ENCODE measurements around the gene KLF16. TPM values are rescaled to one million over a fixed set of nuclear protein-coding genes. Genes with fewer than 3 reads are reported as not detected.
A peak's percentile ranks its signal among the peaks of the same experiment; 100 is the strongest.

Gene KLF16
- total and polyA plus RNA-seq, 4 experiments from 2014 or later = 0.39 to 19.3 (median 9.6) TPM

GRCh38 chr19:1853295-1854038 lies 9.9 kb downstream of the KLF16 start:
- peak; percentile 75 to 84 (median 77) for DNase-seq
- ChIA-PET CTCF (ENCODE audit: partially characterized antibody) (interaction anchor here (0.6 to 1.2 kb wide), 3 partner anchors 11 to 44 kb away, joined by 3 read pairs; no protein-coding TSS in a partner anchor), POLR2A (ENCODE audit: partially characterized antibody) (interaction anchor here (0.9 to 1.2 kb wide), 2 partner anchors 11 to 232 kb away, joined by 3 read pairs; no protein-coding TSS in a partner anchor)
- H3K4me1 Mint-ChIP-seq = peaks cover 29 to 70% (median 46%) of the 10 kb centered on the region in 4 donors
- H3K4me3 Mint-ChIP-seq = peak overlapping the region; percentile 73 to 93 (median 80)
- H3K27me3 Mint-ChIP-seq = no peaks in the 10 kb centered on the region
- intact Hi-C loops (cut with micrococcal nuclease) = loop anchor here (1.0 kb wide), 1 partner anchor 52 kb away; the partner anchor contains the start of genes ADAT3 and SCAMP4
- H3K27me3 ChIP-seq (ENCODE audit: insufficient read depth, low read length) = no peaks in the 10 kb centered on the region
- no peak overlapping the region for H3K4me3 ChIP-seq (ENCODE audit: low read length in 2 of 2)
- H3K9me3 Mint-ChIP-seq = peaks cover 0 to 4% (median 0%) of the 10 kb centered on the region in 8 donors
- H3K27ac Mint-ChIP-seq = peak overlapping the region; percentile 92 to 96 (median 93)
- H3K9me3 ChIP-seq (ENCODE audit: control insufficient read depth in 1 of 2, low read length in 2 of 2) = no peaks in the 10 kb centered on the region
- no peak overlapping the region for H3K27ac ChIP-seq (ENCODE audit: low read depth, low read length)
- H3K36me3 Mint-ChIP-seq = peaks cover 0 to 7% of the 10 kb centered on the region in 2 donors
- no peaks in the 10 kb centered on the region for H3K36me3 ChIP-seq (ENCODE audit: insufficient read depth, low read length)
- H3K4me1 ChIP-seq (ENCODE audit: insufficient read depth, low read length) = peaks cover 76% of the 10 kb centered on the region

- peak overlapping the region; percentile 35 for H3K27ac ChIP-seq (ENCODE audit: low read depth, low read length)
- intact Hi-C loops (cut with micrococcal nuclease) = loop anchor here (1.0 kb wide), 1 partner anchor 53 kb away; the partner anchor contains the start of genes ADAT3 and SCAMP4
- no peak overlapping the region for H3K4me3 ChIP-seq (ENCODE audit: low read length in 2 of 2)
- Mint-ChIP-seq H3K4me3 (peak overlapping the region in 1 of 8 donors; percentile 5), H3K36me3 (peaks cover 0 to 8% of the 10 kb centered on the region in 2 donors), H3K4me1 (peaks cover 26 to 62% (median 43%) of the 10 kb centered on the region in 4 donors), H3K27me3 (no peaks in the 10 kb centered on the region), H3K27ac (peak overlapping the region in 5 of 7 donors; percentile 92 to 96 (median 93)), H3K9me3 (peaks cover 0 to 4% (median 0%) of the 10 kb centered on the region in 8 donors)
- H3K36me3 ChIP-seq (ENCODE audit: insufficient read depth, low read length) = no peaks in the 10 kb centered on the region
- H3K27me3 ChIP-seq (ENCODE audit: insufficient read depth, low read length) = no peaks in the 10 kb centered on the region
- no peak for DNase-seq
- ChIA-PET CTCF (ENCODE audit: partially characterized antibody) (interaction anchor here (0.9 to 1.2 kb wide), 2 partner anchors 12 to 30 kb away, joined by 3 read pairs; no protein-coding TSS in a partner anchor), POLR2A (ENCODE audit: partially characterized antibody) (interaction anchor here (0.9 kb wide), 1 partner anchor 9 kb away, joined by 3 read pairs; no protein-coding TSS in a partner anchor)
- H3K9me3 ChIP-seq (ENCODE audit: control insufficient read depth in 1 of 2, low read length in 2 of 2) = no peaks in the 10 kb centered on the region
- H3K4me1 ChIP-seq (ENCODE audit: insufficient read depth, low read length) = peaks cover 70% of the 10 kb centered on the region
Measured at GRCh38 chr19:1852581-1853128, 10.7 kb downstream of the KLF16 start.

DNA sequence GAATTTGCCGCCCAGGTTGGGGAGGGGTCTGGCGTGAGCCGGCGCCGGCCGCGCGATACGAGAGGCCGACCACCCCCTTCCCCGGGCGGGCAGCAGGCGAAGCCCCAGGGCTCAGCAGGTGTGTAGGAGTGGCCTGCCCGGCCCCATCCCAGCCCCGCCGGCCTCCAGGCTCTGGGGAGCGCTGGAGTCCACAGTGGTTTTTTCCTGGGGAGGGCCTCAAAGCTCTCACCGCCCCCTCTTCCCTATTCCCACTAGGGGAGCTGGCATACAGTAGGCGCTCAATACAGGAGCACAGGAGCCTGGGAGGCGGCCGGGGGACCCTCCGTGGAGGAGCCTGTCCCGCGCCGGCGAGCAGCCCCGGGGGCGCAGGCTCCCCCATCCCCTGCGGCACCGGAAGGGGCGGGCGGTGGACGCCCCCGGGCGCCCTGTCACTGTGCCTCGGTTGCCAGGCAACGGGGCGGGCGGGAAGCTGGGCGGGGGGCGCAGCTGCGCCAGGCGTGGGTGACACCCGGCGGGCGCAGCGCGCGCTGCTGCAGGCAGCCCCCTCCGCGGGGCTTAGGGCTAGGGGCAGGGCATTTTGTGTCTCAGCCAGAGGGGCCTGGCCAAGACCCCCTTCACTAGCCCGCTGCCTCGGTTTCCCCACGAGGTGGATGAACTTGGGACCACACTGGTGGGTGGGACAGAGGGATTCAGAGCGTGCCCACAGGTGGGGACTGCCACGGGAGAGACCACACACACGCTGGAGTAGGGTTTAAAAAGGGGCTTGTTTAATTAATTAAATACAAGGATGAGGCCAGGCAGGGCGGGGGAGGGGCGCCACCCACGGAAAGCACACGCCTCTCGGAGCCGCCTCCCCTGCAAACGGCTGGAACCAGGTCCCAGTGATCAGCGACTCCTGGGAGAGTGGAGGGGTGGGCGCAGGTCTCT lies 11.5 kb downstream of the KLF16 start:
- ChIA-PET CTCF (ENCODE audit: partially characterized antibody) (interaction anchor here (1.0 to 1.2 kb wide), 2 partner anchors 13 to 26 kb away, joined by 3 read pairs; no protein-coding TSS in a partner anchor), POLR2A (ENCODE audit: partially characterized antibody) (interaction anchor here (0.9 kb wide), 1 partner anchor 10 kb away, joined by 3 read pairs; no protein-coding TSS in a partner anchor)
- intact Hi-C loops (cut with micrococcal nuclease) = no loop called here
- peaks cover 0 to 8% of the 10 kb centered on the region in 2 donors for H3K36me3 Mint-ChIP-seq
- peaks cover 28 to 66% (median 48%) of the 10 kb centered on the region in 4 donors for H3K4me1 Mint-ChIP-seq
- H3K27me3 Mint-ChIP-seq = no peaks in the 10 kb centered on the region
- no peaks in the 10 kb centered on the region for H3K27me3 ChIP-seq (ENCODE audit: insufficient read depth, low read length)
- peak overlapping the region in 6 of 7 donors; percentile 32 to 96 (median 68) for H3K27ac Mint-ChIP-seq
- H3K4me3 Mint-ChIP-seq = peak overlapping the region in 3 of 8 donors; percentile 5 to 30 (median 21)
- H3K27ac ChIP-seq (ENCODE audit: low read depth, low read length) = peak overlapping the region; percentile 35
- H3K4me1 ChIP-seq (ENCODE audit: insufficient read depth, low read length) = peaks cover 71% of the 10 kb centered on the region
- no peak overlapping the region for H3K4me3 ChIP-seq (ENCODE audit: low read length in 2 of 2)
- no peaks in the 10 kb centered on the region for H3K9me3 ChIP-seq (ENCODE audit: control insufficient read depth in 1 of 2, low read length in 2 of 2)
- no peaks in the 10 kb centered on the region for H3K36me3 ChIP-seq (ENCODE audit: insufficient read depth, low read length)
- peaks cover 0 to 5% (median 0%) of the 10 kb centered on the region in 8 donors for H3K9me3 Mint-ChIP-seq
- peak; percentile 61 to 71 (median 67) for DNase-seq

- Mint-ChIP-seq H3K4me3 (peak overlapping the region in 7 of 8 donors; percentile 32 to 71 (median 57)), H3K9me3 (peaks cover 0 to 5% (median 0%) of the 10 kb centered on the region in 8 donors), H3K4me1 (peaks cover 32 to 70% (median 51%) of the 10 kb centered on the region in 4 donors), H3K27ac (peak overlapping the region; percentile 64 to 96 (median 94)), H3K27me3 (no peaks in the 10 kb centered on the region), H3K36me3 (peaks cover 0 to 8% of the 10 kb centered on the region in 2 donors)
- DNase-seq = peak in 1 of 5 donors; percentile 45
- intact Hi-C loops (cut with micrococcal nuclease) = no loop called here
- ChIA-PET CTCF (ENCODE audit: partially characterized antibody) (interaction anchor here (1.0 kb wide), 1 partner anchor 25 kb away, joined by 3 read pairs; no protein-coding TSS in a partner anchor), POLR2A (ENCODE audit: partially characterized antibody) (no interaction called here)
- Histone ChIP-seq H3K36me3 (ENCODE audit: insufficient read depth, low read length) (no peaks in the 10 kb centered on the region), H3K9me3 (ENCODE audit: control insufficient read depth in 1 of 2, low read length in 2 of 2) (no peaks in the 10 kb centered on the region), H3K4me1 (ENCODE audit: insufficient read depth, low read length) (peaks cover 75% of the 10 kb centered on the region), H3K27ac (ENCODE audit: low read depth, low read length) (peak overlapping the region; percentile 35), H3K27me3 (ENCODE audit: insufficient read depth, low read length) (no peaks in the 10 kb centered on the region), H3K4me3 (ENCODE audit: low read length in 2 of 2) (no peak overlapping the region)
Measured at GRCh38 chr19:1850809-1851653, 12.3 kb downstream of the KLF16 start.

- Mint-ChIP-seq H3K36me3 (peaks cover 0 to 6% of the 10 kb centered on the region in 2 donors), H3K27ac (peak overlapping the region in 6 of 7 donors; percentile 70 to 94 (median 86)), H3K27me3 (no peaks in the 10 kb centered on the region), H3K9me3 (peaks cover 0 to 3% (median 0%) of the 10 kb centered on the region in 8 donors), H3K4me1 (peaks cover 34 to 69% (median 49%) of the 10 kb centered on the region in 4 donors), H3K4me3 (peak overlapping the region in 5 of 8 donors; percentile 12 to 69 (median 65))
- Histone ChIP-seq H3K9me3 (ENCODE audit: control insufficient read depth in 1 of 2, low read length in 2 of 2) (no peaks in the 10 kb centered on the region), H3K27ac (ENCODE audit: low read depth, low read length) (no peak overlapping the region), H3K4me3 (ENCODE audit: low read length in 2 of 2) (no peak overlapping the region), H3K27me3 (ENCODE audit: insufficient read depth, low read length) (no peaks in the 10 kb centered on the region), H3K4me1 (ENCODE audit: insufficient read depth, low read length) (peaks cover 75% of the 10 kb centered on the region), H3K36me3 (ENCODE audit: insufficient read depth, low read length) (peaks cover 4% of the 10 kb centered on the region)
- ChIA-PET POLR2A (ENCODE audit: partially characterized antibody) (interaction anchor here (1.6 kb wide), 1 partner anchor 24 kb away, joined by 4 read pairs; no protein-coding TSS in a partner anchor), CTCF (ENCODE audit: partially characterized antibody) (interaction anchor here (1.1 to 1.7 kb wide), 6 partner anchors 7 to 25 kb away, joined by 3 to 6 read pairs (median 4); no protein-coding TSS in a partner anchor)
- no peak for DNase-seq
- intact Hi-C loops (cut with micrococcal nuclease) = loop anchor here (2.0 kb wide), 2 partner anchors 13 to 33 kb away; partner anchors contain the start of gene KLF16
Measured at GRCh38 chr19:1849886-1850398, 13.4 kb downstream of the KLF16 start.

Measured in CD4-positive, alpha-beta memory T cell (primary cell).